GF-D8 (cell line): ENCODE measurements around the gene RTN4.
A peak's percentile ranks its signal among the peaks of the same experiment; 100 is the strongest.

ENCODE experiments used
- DNase-seq: peaks from one replicate; lab custom pipeline; 2025; lab: John Stamatoyannopoulos, UW

Gene RTN4

DNA sequence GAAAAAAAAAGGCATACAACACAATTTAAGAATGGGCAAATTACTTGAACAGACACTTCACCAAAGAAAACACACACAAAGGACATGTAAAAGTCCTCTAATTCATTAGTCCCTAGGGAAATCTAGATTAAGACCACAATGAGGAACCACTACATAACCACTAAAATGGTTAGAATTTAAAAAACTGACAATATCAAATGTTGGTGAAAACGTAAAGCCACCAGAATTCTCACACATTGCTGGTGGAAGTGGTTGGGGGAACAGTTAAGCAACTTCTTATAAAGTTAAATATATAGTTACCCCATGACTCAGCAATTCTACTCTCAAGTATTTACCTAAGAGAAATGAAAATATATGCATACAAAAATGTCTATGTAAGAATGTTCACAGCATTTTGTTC is 11.8 kb downstream of the RTN4 start:
- peak; percentile 42 for DNase-seq

DNA sequence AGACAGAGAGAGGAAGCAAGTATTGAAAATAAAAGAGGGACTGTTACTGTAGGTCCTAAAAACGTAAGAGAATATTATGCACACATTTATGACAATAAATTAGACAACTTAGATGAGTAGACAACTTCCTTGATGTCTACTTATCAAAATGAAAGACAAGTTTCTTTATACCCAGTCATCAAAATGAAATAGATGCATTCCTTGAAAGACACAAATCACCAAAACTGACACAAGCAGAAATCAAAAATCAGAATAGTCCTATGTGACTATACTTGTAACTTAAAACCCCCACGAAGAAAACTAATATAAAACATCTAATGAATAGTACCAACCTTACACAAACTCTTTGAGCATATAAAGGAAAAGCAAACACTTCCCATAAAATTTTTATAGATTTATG is 14.5 kb downstream of the RTN4 start:
- DNase-seq = no peak

DNA sequence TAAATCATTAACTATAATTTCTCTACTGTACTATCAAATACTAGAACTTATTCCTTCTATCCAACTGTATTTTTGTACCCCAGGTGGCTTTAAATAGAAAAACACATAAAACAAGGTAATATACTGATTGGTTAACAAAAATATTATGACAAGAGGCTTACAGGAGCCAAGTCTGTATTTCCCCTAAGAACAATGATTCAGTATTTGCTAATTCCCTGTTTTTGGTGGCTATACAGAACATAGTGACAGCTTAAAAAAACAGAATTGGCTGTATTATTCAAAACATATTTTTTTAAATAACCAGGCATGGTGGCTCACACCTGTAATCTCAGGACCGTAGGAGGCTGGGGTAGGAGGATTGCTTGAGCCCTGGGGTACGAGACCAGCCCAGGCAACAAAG is 16.3 kb downstream of the RTN4 start:
- DNase-seq = no peak

DNA sequence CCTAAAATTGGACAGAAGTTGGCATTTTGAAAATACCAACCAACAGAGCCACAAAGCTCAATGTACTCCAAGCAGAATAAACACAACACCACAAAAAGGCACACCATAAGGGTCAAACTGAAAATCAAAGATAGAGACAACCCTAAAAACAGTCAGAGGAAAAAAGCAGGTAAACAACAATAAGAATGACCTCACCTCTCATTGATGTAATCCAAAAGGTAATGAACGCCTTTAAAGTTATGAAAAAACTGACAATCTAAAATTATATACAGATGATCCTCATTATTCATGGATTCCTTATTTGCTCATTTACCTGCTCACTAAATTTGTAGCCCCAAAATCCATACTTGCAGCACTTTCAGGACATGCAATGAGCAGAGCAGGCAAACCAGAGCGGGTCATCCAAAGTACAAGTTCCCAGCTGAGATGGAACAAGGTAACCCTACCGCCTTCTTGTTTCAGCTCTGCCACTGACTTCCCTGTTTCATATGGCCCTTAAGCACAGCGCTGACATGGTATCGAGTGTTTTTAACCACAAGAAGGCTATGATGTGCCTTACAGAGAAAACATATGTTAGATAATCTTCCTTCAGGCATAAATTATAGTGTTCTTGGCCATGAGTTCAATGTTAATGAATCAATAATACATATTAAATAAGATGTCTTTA is 17.0 kb downstream of the RTN4 start:
- DNase-seq = no peak

DNA sequence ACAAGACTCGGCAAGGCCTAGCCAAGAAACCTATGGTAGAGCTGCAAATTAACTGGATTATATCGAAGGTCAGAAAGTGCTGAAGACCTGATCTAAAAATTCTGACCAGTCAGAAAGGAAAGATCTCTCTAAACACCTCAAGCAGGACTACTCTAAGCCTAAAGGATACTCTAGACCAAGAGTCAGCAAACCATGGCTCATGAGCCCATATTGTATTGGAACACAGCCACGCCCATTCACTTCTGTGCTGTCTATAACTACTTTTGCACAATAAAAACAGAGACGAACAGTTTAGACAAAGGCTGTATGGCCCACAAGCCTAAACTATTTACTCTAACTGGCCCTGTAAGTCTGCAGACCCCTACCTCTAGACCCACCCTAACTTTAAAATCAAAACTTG is 18.7 kb downstream of the RTN4 start:
- no peak for DNase-seq

DNA sequence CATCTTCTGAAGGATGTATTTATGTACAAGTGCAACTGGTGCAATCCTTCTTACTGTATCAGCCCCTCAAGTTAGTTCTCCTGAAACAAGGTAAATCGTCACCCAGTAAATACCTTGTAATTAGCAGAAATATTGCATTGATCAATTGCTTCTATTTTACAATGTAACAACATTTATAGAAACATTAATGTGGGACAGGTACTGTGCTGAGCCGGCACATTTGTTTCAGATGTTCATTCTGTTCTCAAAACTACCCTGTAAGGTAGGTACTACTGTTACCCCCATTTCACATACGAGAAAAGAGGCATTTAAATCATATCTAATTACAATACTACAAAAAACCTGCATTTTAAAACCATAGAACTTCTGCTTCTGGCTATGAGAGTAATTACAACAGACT is 19.5 kb downstream of the RTN4 start:
- no peak for DNase-seq

DNA sequence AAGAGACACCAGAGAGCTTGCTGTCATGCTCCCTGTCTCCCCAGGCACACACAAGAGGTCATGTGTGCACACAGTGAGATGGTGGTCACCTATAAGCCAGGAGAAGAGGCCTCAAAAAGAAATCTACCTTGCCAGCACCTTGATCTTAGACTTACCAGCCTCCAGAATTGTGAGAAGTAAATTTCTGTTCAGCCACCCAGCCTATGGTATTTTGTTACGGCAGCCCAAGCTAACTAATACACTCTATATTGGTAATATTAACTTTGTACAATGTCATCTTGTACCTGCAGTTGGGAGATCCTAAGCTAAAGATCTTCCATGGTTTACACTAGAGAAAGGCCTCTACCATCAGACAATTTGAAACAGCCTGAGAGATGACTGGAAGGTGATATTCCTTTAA is 21.2 kb downstream of the RTN4 start:
- DNase-seq = no peak

GRCh38 chr2:55027226-55027625 is 23.0 kb downstream of the RTN4 start:
- DNase-seq = no peak

DNA sequence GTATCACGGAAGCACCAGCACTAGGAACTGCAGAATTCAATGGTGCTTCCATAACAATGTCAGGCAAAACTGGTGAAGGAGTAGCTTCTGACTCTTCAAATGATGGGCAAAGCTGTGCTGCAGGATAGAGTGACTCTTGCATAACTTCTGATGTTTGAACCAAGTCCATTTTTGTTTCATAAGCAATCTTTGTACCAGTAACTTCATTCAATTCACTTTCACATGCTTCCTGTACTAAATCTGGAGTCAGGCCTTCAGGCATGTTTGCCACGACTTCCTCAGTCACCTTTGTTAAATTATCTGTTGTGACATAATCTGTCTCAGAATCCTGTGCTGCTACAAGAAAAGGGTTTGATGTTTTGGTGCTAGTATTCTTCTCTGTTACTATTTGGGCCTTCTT is 24.0 kb downstream of the RTN4 start:
- peak; percentile 30 for DNase-seq

GRCh38 chr2:55025627-55026026 is 24.6 kb downstream of the RTN4 start:
- no peak for DNase-seq

DNA sequence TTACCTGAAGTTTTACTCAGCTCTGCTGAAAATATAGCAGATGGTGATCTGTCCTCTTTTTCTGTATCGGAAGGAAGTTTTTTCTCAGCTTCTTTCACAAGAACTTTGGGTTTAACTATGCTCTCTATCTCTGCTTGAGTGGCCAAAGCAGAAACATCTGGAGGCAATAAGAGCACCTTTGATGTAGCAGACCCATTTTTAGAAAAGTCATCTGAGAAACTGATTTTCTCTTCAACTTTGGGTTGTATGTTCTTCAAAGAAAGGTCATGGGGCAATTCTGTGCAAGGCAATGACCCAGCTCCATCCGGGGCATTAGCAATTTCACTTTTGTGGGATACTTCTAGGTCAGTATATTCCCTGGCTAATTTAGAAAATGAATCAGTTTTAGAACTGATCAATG is 25.2 kb downstream of the RTN4 start:
- DNase-seq = peak; percentile 36

GRCh38 chr2:55022476-55022875 is 27.8 kb downstream of the RTN4 start:
- peak; percentile 8 for DNase-seq

GRCh38 chr2:55019526-55020258 is 30.6 kb downstream of the RTN4 start:
- DNase-seq = peak; percentile 84

DNA sequence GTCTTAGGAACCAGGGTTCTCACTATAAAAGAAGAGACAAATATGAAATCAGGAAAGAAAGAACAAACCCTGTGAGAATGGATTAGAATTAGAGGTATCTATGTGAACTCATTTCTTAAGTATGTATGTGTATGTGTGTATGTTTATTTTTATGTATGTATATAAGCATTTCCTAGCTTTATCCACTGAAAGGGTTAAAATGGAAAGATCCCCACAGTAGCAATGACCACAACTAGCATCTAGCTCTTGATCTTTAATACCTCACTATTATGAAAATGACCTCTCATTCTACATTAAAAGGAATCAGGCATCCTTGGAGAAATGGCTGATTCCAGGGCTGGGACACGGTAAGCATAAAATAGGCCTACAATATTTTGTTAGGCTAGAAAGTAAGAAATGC is 31.6 kb downstream of the RTN4 start:
- DNase-seq = no peak

DNA sequence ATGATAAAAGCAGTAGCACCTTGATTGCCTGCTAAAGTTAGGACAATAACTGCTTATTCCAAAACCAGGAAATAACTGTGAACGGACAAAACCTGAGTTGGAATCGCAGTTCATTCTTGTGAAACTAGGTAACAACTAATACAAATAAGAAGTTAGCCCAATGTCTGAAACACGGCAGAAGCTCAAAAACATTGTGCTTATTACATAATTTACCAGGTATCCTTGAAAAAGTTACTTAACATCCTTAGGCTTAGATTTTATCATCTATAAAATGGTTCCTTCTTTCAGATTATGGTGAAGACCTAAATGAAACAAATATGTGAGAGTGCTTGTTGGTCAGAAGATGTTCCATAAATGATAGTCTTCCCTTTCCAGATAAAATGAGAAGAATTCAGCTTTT is 32.4 kb downstream of the RTN4 start:
- peak; percentile 44 for DNase-seq

GRCh38 chr2:55017428-55017827 is 32.8 kb downstream of the RTN4 start:
- DNase-seq = no peak

DNA sequence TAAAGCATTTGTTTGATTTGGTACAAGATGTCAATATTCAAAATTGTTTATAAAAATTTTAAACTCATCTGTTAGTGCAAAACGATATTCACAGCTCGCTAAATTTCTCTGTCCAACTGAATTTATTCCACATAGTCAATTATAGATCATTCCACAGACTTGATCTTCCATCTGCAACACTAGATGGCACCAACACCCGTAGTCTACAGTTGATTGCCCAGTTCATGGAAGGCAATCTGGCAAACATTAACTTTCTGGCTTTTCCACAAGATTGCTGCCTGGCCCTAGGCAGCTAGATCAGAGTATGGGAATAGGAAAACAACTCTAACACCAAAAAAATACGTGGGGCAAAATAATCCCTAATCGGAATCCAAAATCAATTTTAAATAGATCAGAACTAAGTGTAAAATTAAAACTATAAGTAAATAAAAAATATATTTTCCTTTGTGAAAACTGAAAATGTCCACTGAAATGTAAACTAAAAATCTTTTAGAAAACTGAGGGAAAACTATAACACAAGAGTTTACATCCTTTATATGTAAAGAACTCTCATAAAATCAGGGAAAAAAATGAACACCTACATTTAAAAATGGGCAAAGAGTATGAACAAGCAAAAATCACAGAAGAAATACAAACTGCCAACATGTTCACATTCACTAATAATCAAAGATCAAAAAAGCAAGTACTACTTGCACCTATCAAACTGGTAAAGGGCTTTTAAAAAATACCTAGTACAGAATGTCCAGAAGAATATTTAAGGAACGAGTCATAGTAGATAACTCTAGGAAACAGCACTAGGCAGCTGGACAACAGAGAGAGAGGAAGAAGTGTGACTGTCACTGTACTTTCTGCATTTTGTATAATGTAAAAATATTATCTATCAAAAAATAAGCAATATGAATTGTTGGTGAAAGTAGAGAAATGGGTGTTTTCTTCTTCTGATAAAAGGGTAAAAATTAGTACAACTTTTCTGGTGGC is 35.0 kb downstream of the RTN4 start:
- peak; percentile 2 for DNase-seq

DNA sequence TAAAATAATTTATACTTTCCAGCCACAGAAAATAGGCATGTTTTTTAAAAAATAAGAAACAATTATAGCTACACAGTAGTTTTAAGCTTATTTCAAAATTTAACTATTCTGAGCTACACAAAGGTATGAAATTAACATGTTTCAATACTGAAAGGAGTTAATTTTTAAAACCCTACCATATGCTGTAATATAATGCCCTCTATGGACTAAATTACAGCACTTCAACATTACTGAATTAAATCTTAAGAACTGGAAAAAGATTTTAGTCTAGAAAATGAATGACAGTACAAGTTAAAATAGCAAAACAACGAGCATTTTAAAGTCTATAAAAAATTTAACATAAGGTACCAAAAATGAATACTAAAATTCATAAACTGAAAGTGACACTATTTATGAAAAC is 36.3 kb downstream of the RTN4 start:
- DNase-seq = no peak

DNA sequence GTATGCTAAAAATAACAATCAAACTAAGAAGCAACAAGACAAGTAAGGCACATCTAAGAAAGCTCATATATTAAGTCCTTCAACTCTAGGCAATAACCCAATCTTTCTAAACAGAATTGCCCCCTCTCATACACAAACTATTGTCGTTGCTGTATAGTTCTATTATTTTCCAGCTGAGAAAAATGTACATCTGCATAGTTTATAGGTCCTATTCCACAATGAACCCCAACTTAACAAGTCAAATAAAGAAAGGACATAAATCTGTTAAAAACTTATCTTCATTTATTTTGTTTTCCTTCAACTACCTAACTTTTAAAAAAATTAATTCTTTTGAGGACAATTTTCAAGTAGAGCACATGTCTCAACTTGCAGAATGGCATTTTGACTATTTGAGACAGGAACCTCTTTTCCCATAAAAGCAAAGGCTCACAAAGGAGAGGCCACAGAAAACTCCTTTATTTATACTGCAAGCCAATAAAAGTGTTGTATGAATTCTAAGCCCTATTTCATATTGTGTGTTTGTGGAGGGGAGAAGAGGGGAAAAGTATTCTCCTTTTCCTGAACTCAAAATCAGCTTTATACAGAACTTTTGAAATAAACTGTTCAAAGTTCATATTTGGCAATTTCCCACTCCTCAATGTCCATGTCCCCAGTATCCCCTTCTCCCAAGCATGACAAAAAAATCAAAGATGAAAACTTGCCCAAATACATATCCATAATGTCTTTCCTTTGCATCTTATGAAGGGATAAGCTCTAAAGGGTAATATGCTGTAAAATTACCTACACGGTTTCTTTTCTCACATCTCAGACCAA is 37.4 kb downstream of the RTN4 start:
- DNase-seq = no peak

DNA sequence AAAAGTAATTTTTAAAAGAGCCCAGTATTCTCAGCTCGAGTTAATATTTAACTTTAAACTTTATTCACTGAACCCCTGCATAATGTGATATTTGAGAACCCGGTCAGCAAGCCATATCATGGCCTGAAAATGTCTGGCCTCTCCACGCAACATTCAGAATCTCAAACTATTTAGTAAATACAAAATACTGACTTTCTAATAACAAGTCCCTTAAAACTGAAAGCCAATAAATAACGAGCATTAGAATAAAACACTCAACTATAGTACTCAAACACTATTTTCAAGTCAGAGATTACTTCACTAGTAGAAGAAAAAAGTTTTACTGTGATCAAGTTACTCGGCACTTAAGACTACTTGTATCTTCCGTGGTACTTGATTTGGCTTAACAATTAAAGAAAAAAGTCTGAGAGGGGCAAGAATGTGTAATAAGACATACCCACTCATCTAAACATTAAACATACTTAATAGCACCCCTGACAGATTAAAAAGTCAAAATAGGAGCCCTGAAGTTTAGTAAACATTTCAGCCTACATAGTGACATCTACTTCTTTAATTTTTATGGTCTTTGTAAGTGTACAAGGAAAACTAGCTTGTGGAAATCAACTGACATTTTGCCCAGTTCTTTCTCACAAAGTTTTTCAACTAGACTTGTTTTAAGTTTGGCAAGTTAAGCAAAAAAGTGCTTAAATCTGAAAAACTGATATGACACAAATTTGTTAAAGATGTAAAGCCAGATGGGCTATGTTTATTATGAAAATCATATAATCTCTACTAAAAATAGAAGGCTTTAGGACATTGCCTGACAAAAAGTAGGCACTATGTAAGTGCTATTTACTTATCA is 38.2 kb downstream of the RTN4 start:
- no peak for DNase-seq

GRCh38 chr2:55010915-55011314 is 39.3 kb downstream of the RTN4 start:
- peak; percentile 13 for DNase-seq
